ENCODE results near the gene ADAMTS15. TPM values are rescaled to one million over a fixed set of nuclear protein-coding genes. Genes with fewer than 3 reads are reported as not detected.

Gene ADAMTS15
- total and polyA plus RNA-seq, 2 of the 4 experiments (the other 2 are of a cell fraction): 3.0 to 5.0 TPM

DNA sequence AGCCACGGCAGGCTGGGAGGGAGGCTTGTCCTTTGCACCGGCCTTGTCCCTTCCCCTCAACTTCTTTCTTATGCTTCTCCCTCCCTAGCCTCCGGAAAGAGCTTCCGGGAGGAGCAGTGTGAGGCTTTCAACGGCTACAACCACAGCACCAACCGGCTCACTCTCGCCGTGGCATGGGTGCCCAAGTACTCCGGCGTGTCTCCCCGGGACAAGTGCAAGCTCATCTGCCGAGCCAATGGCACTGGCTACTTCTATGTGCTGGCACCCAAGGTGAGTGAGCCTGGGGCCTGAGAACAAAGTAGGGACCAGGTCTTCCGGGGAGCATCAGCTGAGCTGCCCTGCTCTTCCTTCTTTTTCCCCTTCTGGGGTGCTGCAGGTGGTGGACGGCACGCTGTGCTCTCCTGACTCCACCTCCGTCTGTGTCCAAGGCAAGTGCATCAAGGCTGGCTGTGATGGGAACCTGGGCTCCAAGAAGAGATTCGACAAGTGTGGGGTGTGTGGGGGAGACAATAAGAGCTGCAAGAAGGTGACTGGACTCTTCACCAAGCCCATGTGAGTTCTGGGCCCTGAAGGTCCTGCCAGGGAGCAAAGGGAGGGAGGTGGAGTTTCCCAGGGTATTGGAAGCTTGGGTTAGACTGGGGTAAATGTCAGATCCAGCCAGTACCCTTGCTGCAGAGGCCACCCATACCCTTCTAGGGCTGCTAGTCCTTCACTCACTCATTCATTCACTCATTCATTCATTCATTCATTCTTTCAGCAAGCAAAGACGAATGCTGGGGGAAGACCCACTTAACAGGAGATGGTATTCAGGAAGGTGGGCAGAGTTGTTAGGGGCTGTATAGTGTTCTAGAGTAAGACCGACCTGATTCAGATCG is 22.6 kb downstream of the ADAMTS15 start:
- Histone ChIP-seq H4K20me1 (ENCODE audit: insufficient read depth, low read length) (no peaks in the 10 kb centered on the region), H3K36me3 (ENCODE audit: control insufficient read depth, insufficient read depth, low read length) (peaks cover 82% of the 10 kb centered on the region), H3K4me1 (ENCODE audit: control insufficient read depth, insufficient read depth, low read length) (peaks cover 5% of the 10 kb centered on the region), H4K91ac (ENCODE audit: insufficient read depth, low read depth, low read length) (no peak overlapping the region), H2BK5ac (ENCODE audit: low read depth, low read length, poor library complexity, severe bottlenecking) (no peak overlapping the region), H2AK5ac (ENCODE audit: low read depth, low read length) (no peak overlapping the region), H3K4ac (ENCODE audit: low read depth, low read length) (no peak overlapping the region), H3K9ac (ENCODE audit: low read depth, low read length) (no peak overlapping the region), H2AK9ac (replicated peaks; ENCODE audit: low read depth, low read length, poor library complexity) (no peak overlapping the region), H2BK15ac (ENCODE audit: low read depth, low read length) (no peak overlapping the region), H2AFZ (replicated peaks; ENCODE audit: low read length, poor library complexity) (no peak overlapping the region), H2BK20ac (ENCODE audit: low read depth, low read length) (no peak overlapping the region), H3K4me3 (ENCODE audit: insufficient read depth, low read depth, low read length) (no peak overlapping the region), H3K4me2 (ENCODE audit: low read depth, low read length) (no peak overlapping the region), H4K5ac (ENCODE audit: low read depth, low read length) (no peak overlapping the region), H3K9me1 (ENCODE audit: insufficient read depth, low read length) (peaks cover 5% of the 10 kb centered on the region; the same call in 1 of the 2 replicates), H2BK120ac (ENCODE audit: low read depth, low read length) (no peak overlapping the region), H3K23ac (ENCODE audit: low read depth, low read length) (no peak overlapping the region), H3K18ac (ENCODE audit: low read depth, low read length) (no peak overlapping the region), H3K14ac (replicated peaks; ENCODE audit: low read depth, low read length) (no peak overlapping the region), H3K9me3 (ENCODE audit: control insufficient read depth, insufficient read depth, low read length) (no peaks in the 10 kb centered on the region), H3K79me1 (ENCODE audit: low read depth in 1 of 2, low read length in 2 of 2) (no peaks in the 10 kb centered on the region), H3K27me3 (ENCODE audit: control insufficient read depth, insufficient read depth, low read length) (no peaks in the 10 kb centered on the region), H3K27ac (ENCODE audit: insufficient read depth, low read length) (no peak overlapping the region), H4K8ac (ENCODE audit: low read depth in 2 of 2, low read length in 2 of 2) (no peak overlapping the region), H3K56ac (ENCODE audit: extremely low read depth, insufficient read depth, low read length) (no peak overlapping the region)
- 91% methylated on average over 8 of the region's 20 CpGs; no CpG with 5 or more reads in 1 of the 2 experiments for WGBS, 2 experiments (ENCODE audit: extremely low coverage in 2 of 2, insufficient read length in 1 of 2)
- TF ChIP-seq NFE2L2 (IDR thresholded peaks at IDR 0.05; ENCODE audit: low read depth, low read length): no peak
- no peak for TF ChIP-seq MAZ (IDR thresholded peaks at IDR 0.05; ENCODE audit: borderline replicate concordance, low read depth, low read length)
- TF ChIP-seq RCOR1 (IDR thresholded peaks at IDR 0.05; ENCODE audit: insufficient replicate concordance, low read length): no peak
- TF ChIP-seq, protein P1, sequence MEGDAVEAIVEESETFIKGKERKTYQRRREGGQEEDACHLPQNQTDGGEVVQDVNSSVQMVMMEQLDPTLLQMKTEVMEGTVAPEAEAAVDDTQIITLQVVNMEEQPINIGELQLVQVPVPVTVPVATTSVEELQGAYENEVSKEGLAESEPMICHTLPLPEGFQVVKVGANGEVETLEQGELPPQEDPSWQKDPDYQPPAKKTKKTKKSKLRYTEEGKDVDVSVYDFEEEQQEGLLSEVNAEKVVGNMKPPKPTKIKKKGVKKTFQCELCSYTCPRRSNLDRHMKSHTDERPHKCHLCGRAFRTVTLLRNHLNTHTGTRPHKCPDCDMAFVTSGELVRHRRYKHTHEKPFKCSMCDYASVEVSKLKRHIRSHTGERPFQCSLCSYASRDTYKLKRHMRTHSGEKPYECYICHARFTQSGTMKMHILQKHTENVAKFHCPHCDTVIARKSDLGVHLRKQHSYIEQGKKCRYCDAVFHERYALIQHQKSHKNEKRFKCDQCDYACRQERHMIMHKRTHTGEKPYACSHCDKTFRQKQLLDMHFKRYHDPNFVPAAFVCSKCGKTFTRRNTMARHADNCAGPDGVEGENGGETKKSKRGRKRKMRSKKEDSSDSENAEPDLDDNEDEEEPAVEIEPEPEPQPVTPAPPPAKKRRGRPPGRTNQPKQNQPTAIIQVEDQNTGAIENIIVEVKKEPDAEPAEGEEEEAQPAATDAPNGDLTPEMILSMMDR (conservative IDR thresholded peaks at IDR 0.05; ENCODE audit: low read depth, low read length): no peak
- intact Hi-C loops (cut with micrococcal nuclease): no loop called here
- ChIA-PET POLR2A (ENCODE audit: unreplicated experiment) (no interaction called here), CTCF (no interaction called here)
- dilution Hi-C loops (cut with HindIII; ENCODE audit: low sequenced_read_pairs, unreplicated experiment): no loop called here
- no peak for ATAC-seq (ENCODE audit: low read depth)
- no peak for DNase-seq
- no TSS peak for BruUV-seq (replicated peaks)
- in situ Hi-C loops (cut with MboI; ENCODE audit: low sequenced_read_pairs): no loop called here

Measured in IMR-90 (cell line).